HepG2 (cell line): Measurements from ENCODE around the gene AGER. TPM values are rescaled to one million over a fixed set of nuclear protein-coding genes. Genes with fewer than 3 reads are reported as not detected.
A peak's percentile ranks its signal among the peaks of the same experiment; 100 is the strongest.

Experiments used
- ATM ChIP-seq: fragments of 450-650 bp; IDR thresholded peaks from 2 replicates; pipeline ENCODE4 v1.7.1; 2017; ENCODE audit warnings: mild to moderate bottlenecking, borderline replicate concordance
- BORCS8-MEF2B ChIP-seq: sonication (generic); formaldehyde crosslinking; IDR thresholded peaks from 2 replicates; pipeline ENCODE4 v1.8.0; 2022; ENCODE audit warnings: mild to moderate bottlenecking, missing genetic modification reagents
- HINFP ChIP-seq: sonication (generic); formaldehyde crosslinking; IDR thresholded peaks from 2 replicates; pipeline ENCODE4 v1.4.0; 2020; ENCODE audit warnings: low read depth, mild to moderate bottlenecking, missing genetic modification reagents
- MAF1 ChIP-seq: sonication (generic); formaldehyde crosslinking; IDR thresholded peaks from 2 replicates; pipeline ENCODE4 v1.5.0; 2020; ENCODE audit warnings: missing genetic modification reagents, borderline replicate concordance
- PHF8 ChIP-seq: sonication (generic); formaldehyde crosslinking; IDR thresholded peaks from 2 replicates; pipeline ENCODE4 v1.5.0; 2020; ENCODE audit warnings: missing genetic modification reagents
- RBM22 ChIP-seq: fragments of 200-400 bp; formaldehyde crosslinking; optimal IDR thresholded peaks from 2 replicates; pipeline ENCODE3; 2017; ENCODE audit warnings: mild to moderate bottlenecking, low read length, moderate library complexity
- REST ChIP-seq, 2 experiments: IDR thresholded peaks; 2 replicates each; pipeline ENCODE4 v1.6.1; 2011 to 2012; ENCODE audit warnings: low read length in 2 of 2, borderline replicate concordance in 1 of 2, low read depth in 1 of 2, mild to moderate bottlenecking in 1 of 2, moderate library complexity in 1 of 2
- SP4 ChIP-seq: sonication (generic); formaldehyde crosslinking; IDR thresholded peaks from 2 replicates; pipeline ENCODE4 v1.8.1; 2023; ENCODE audit warnings: mild to moderate bottlenecking, missing genetic modification reagents
- ZNF234 ChIP-seq: sonication (generic); formaldehyde crosslinking; conservative IDR thresholded peaks from 2 replicates; pipeline ENCODE4 v1.5.1; 2020; ENCODE audit warnings: mild to moderate bottlenecking, missing genetic modification reagents
- ZNF263 ChIP-seq: sonication (generic); formaldehyde crosslinking; IDR thresholded peaks from 2 replicates; pipeline ENCODE4 v1.4.0; 2020; ENCODE audit warnings: missing genetic modification reagents
- ZNF619 ChIP-seq: sonication (generic); formaldehyde crosslinking; IDR thresholded peaks from 2 replicates; pipeline ENCODE4 v1.4.0; 2020; ENCODE audit warnings: mild to moderate bottlenecking, missing genetic modification reagents
- polyA plus RNA-seq, 8 experiments: library from polyadenylated mRNA; depleted of rRNA in 3 of 8; stranded (reverse) in 7 of 8; unstranded in 1 of 8; fragments of >200 nt; fragmentation: Illumina TruSeq in 4 of 8; extraction: Trizol in 4 of 8; gene quantifications; 2 replicates each; pipeline versions ENCODE4 v1.2.1 to v1.2.3, GENCODE V29; 2011 to 2016; ENCODE audit warnings: low read depth in 4 of 8, missing spikeins in 1 of 8, mixed read lengths in 1 of 8; ENCODE audit not compliant: insufficient read depth in 1 of 8
- total RNA-seq, 5 experiments: library from RNA; depleted of rRNA; stranded (reverse); fragments of >200 nt; fragmentation: Illumina TruSeq; extraction: Trizol; gene quantifications; 2 replicates each; pipeline ENCODE4 v1.2.3, GENCODE V29; 2016; ENCODE audit warnings: low read depth in 1 of 5
- TF ChIP-seq, protein P1 (sequence below): sonication (generic); formaldehyde crosslinking; IDR thresholded peaks from 2 replicates; pipeline ENCODE4 v1.4.0; 2020; ENCODE audit warnings: missing genetic modification reagents, borderline replicate concordance
- TF ChIP-seq, protein P2 (sequence below): sonication (generic); formaldehyde crosslinking; IDR thresholded peaks from 2 replicates; pipeline ENCODE4 v1.4.0; 2020; ENCODE audit warnings: missing genetic modification reagents, borderline replicate concordance
- TF ChIP-seq, protein P3 (sequence below): sonication (generic); formaldehyde crosslinking; IDR thresholded peaks from 2 replicates; pipeline ENCODE4 v1.8.1; 2023; ENCODE audit warnings: missing genetic modification reagents, mild to moderate bottlenecking, borderline replicate concordance

AGER gene
- total and polyA plus RNA-seq, 2 of the 13 experiments (the other 11 are each of a cell fraction or from before 2014, with no cell fraction given) = 1.9 to 5.1 TPM

GRCh38 chr6:32190054-32190851 lies 6.2 kb upstream of the AGER start, which contains the start of gene PBX2 (continued):
- TF ChIP-seq ZNF234 = no peak
- 0 out of 2 replicates have a peak, but pooled peaks have one; percentile 33 for TF ChIP-seq PHF8 (CRISPR knock-in tag)
- no peak for TF ChIP-seq MAF1
- TF ChIP-seq, protein P1, sequence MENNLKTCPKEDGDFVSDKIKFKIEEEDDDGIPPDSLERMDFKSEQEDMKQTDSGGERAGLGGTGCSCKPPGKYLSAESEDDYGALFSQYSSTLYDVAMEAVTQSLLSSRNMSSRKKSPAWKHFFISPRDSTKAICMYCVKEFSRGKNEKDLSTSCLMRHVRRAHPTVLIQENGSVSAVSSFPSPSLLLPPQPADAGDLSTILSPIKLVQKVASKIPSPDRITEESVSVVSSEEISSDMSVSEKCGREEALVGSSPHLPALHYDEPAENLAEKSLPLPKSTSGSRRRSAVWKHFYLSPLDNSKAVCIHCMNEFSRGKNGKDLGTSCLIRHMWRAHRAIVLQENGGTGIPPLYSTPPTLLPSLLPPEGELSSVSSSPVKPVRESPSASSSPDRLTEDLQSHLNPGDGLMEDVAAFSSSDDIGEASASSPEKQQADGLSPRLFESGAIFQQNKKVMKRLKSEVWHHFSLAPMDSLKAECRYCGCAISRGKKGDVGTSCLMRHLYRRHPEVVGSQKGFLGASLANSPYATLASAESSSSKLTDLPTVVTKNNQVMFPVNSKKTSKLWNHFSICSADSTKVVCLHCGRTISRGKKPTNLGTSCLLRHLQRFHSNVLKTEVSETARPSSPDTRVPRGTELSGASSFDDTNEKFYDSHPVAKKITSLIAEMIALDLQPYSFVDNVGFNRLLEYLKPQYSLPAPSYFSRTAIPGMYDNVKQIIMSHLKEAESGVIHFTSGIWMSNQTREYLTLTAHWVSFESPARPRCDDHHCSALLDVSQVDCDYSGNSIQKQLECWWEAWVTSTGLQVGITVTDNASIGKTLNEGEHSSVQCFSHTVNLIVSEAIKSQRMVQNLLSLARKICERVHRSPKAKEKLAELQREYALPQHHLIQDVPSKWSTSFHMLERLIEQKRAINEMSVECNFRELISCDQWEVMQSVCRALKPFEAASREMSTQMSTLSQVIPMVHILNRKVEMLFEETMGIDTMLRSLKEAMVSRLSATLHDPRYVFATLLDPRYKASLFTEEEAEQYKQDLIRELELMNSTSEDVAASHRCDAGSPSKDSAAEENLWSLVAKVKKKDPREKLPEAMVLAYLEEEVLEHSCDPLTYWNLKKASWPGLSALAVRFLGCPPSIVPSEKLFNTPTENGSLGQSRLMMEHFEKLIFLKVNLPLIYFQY = peak; percentile 34; the same call in 1 of the 2 replicates
- TF ChIP-seq SP4 (CRISPR knock-in tag) = 0 out of 2 replicates have a peak, but pooled peaks have one; percentile 30
- no peak for TF ChIP-seq RBM22
- no peak for TF ChIP-seq ZNF619
- TF ChIP-seq HINFP (CRISPR knock-in tag) = no peak
- no peak for TF ChIP-seq ATM
- peak in 1 of 2 experiments; percentile 35; a peak in 1 of 4 replicates for TF ChIP-seq REST (IDR thresholded peaks at IDR 0.05; ENCODE audit: borderline replicate concordance in 1 of 2, low read depth in 1 of 2, low read length in 2 of 2)
- TF ChIP-seq ZNF263 = peak; percentile 99
- TF ChIP-seq, protein P2, sequence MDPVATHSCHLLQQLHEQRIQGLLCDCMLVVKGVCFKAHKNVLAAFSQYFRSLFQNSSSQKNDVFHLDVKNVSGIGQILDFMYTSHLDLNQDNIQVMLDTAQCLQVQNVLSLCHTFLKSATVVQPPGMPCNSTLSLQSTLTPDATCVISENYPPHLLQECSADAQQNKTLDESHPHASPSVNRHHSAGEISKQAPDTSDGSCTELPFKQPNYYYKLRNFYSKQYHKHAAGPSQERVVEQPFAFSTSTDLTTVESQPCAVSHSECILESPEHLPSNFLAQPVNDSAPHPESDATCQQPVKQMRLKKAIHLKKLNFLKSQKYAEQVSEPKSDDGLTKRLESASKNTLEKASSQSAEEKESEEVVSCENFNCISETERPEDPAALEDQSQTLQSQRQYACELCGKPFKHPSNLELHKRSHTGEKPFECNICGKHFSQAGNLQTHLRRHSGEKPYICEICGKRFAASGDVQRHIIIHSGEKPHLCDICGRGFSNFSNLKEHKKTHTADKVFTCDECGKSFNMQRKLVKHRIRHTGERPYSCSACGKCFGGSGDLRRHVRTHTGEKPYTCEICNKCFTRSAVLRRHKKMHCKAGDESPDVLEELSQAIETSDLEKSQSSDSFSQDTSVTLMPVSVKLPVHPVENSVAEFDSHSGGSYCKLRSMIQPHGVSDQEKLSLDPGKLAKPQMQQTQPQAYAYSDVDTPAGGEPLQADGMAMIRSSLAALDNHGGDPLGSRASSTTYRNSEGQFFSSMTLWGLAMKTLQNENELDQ (CRISPR knock-in tag) = no peak
- 0 out of 2 replicates have a peak, but pooled peaks have one; percentile 11 for TF ChIP-seq BORCS8-MEF2B
- TF ChIP-seq, protein P3, sequence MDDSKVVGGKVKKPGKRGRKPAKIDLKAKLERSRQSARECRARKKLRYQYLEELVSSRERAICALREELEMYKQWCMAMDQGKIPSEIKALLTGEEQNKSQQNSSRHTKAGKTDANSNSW (CRISPR knock-in tag) = no peak
